GM12874 (cell line): ENCODE data around the gene KIAA1217.

Source experiments
- TF ChIP-seq, protein P1 (sequence below): IDR thresholded peaks from 2 replicates; pipeline ENCODE4 v1.5.1; 2011; ENCODE audit warnings: low read depth, mild to moderate bottlenecking, control low read depth, low read length, moderate library complexity; ENCODE audit not compliant: insufficient read depth

The KIAA1217 gene

DNA sequence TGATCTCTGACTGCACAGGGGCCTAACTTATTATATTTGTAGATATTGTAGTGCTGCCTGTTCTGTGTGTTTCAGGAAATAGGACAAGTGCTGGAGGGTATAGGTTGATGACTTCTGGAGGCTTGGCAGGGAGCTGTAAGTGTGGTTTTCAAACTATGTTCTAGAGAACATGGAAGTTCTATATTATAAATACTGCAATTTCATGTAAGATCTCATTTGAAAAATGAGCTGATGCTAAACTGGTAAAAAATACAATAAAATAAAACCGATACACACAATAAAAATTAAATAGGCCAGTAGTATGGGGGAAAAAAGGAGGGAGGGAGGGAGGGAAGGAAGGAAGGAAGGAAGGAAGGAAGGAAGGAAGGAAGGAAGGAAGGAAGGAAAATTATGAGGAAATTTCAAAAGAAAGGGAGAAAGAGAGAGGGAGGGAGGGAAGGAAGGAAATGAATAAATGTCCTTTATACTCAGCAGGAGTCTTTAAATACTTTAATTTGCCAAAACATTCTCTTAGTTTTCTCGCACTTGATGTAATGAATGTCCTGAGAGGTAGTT is 181.3 kb downstream of the KIAA1217 start:
- TF ChIP-seq, protein P1, sequence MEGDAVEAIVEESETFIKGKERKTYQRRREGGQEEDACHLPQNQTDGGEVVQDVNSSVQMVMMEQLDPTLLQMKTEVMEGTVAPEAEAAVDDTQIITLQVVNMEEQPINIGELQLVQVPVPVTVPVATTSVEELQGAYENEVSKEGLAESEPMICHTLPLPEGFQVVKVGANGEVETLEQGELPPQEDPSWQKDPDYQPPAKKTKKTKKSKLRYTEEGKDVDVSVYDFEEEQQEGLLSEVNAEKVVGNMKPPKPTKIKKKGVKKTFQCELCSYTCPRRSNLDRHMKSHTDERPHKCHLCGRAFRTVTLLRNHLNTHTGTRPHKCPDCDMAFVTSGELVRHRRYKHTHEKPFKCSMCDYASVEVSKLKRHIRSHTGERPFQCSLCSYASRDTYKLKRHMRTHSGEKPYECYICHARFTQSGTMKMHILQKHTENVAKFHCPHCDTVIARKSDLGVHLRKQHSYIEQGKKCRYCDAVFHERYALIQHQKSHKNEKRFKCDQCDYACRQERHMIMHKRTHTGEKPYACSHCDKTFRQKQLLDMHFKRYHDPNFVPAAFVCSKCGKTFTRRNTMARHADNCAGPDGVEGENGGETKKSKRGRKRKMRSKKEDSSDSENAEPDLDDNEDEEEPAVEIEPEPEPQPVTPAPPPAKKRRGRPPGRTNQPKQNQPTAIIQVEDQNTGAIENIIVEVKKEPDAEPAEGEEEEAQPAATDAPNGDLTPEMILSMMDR, result no peak

DNA sequence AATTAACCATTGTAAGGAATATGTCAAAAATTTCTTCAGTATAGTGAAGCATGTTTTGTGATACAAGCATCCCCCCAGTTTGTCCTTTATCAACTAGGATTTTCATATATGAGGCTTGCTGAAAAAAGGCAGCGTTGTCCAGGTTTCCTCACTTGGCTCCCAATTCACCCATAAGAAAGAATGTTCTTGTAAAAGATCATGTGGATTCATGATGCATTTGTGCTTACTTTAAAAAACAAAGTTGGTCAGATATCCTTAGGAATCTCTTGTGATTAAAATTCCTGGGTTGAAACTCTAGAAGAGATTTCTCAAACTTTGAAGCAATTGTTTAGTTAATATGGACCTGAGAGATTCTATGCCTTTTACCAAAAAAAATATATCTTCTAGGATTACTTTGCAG is 181.8 kb downstream of the KIAA1217 start:
- TF ChIP-seq, protein P1, result no peak

DNA sequence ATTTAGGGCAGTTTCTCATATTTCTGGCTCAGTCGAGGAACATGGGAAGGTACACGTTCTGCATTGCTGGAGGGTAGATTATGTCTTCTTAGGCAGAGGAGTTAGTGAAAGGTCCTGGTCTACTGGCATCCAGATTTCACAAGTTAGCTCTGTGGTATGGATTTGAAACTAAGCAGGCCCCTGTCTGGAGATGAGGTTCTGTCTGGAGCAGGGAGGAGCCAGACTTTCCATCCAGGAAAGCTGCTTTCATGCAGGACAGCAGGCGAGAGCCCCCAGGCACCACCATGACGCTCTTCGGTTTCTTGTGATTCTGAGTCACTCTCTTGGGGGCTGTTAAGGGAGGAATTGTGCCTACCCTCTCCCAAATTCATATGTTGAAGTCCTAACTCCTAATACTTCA is 184.3 kb downstream of the KIAA1217 start:
- TF ChIP-seq, protein P1, result no peak

DNA sequence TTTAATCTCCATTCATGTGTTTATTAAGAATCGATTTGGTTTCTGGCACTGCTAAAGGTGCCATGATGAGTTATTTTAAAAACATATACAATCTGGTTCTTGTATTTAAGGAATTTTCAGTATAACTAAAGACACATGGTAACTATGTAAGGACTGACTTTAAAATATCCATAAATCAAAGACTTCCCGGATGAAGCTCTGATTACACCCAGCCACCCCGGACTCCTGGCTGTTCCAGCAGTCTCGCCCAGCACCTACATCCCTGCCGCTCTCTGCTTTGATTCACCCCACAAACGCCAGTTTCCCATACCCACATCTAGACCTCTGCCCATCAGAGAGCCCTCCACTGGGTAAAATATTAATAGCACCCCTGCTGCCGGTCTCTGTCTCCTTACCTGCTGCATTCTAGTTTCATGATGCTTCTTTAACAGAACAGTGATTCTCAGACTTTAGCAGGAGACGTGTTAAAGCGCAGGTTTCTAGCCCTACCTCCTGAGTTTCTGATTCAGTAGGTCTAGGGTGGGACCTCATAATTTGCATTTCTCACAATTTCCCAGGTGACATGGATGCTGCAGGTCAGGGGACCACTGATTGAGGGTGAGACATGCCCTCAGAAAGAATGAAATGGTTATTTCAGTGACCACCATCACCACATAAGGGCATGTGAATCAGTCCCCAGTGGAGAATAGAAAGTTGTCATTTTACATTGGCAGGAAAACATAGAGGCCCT is 185.7 kb downstream of the KIAA1217 start:
- TF ChIP-seq, protein P1, result no peak

DNA sequence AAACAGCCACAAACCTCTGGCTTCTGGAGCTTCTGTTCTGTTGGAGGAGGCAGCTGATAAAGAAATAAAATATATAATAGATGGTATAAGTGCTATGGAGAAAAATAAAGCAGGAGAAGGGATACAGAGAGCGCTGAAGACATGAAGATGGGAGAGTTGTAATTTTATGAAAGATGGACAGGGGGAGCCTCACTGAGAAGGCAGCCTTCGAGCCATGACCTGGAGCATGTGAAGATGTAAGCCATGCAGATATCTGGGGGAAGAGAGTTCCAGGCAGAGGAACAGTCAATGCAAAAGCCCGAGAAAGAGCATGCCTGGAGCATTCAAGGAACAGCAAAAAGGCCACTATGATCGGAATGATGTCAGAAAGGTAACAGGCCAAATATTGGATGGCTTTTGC is 187.5 kb downstream of the KIAA1217 start:
- TF ChIP-seq, protein P1, result no peak

DNA sequence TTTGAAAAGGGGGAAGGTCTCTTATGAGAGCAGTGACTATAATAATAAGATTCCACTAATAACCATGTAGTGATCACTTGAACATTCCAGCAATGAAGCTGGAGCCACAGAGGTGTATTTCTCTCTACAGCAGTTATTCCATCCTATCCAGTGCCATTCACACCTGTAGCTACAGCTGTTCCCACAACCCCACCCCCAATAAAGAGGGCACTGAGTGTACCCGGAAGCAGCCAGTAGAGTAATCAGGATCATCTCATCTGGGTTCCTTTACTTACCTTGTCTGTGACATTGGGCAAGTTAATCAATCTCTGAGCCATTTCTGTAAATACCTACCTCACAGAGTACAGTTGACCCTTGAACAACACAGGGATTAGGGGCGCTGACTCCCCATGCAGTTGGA is 188.7 kb downstream of the KIAA1217 start:
- TF ChIP-seq, protein P1, result no peak

- TF ChIP-seq, protein P1, result no peak
Measured at GRCh38 chr10:24404567-24404966, 195.6 kb downstream of the KIAA1217 start.
